Nephron (organoid): ENCODE results near the gene APLP1.

Source experiments
- H3K27ac Mint-ChIP-seq, 3 experiments: 2 replicates each; pipeline ENCODE4 v1.8.0; 2020; ENCODE audit warnings: mixed read lengths in 3 of 3, mild to moderate bottlenecking in 2 of 3, moderate library complexity in 1 of 3
- H3K27me3 Mint-ChIP-seq: 2 replicates; pipeline ENCODE4 v1.8.0; 2021; ENCODE audit warnings: low read depth, mild to moderate bottlenecking, moderate library complexity, mixed read lengths
- H3K36me3 Mint-ChIP-seq: 2 replicates; pipeline ENCODE4 v1.8.0; 2020; ENCODE audit warnings: low read depth, mixed read lengths
- H3K4me1 Mint-ChIP-seq: 2 replicates; pipeline ENCODE4 v1.8.0; 2020; ENCODE audit warnings: mixed read lengths
- H3K4me3 Mint-ChIP-seq, 3 experiments: 2 replicates each; pipeline ENCODE4 v1.8.0; 2020; ENCODE audit warnings: mild to moderate bottlenecking in 3 of 3, mixed read lengths in 3 of 3, moderate library complexity in 2 of 3
- H3K9me3 Mint-ChIP-seq: 2 replicates; pipeline ENCODE4 v1.8.0; 2020; ENCODE audit warnings: mixed read lengths
- CTCF ChIP-seq, 3 experiments: fragments of 200-600 bp; sonication (generic); IDR thresholded peaks; one replicate each; pipeline ENCODE4 v1.5.0; 2021; ENCODE audit warnings: antibody characterized with exemption in 3 of 3; ENCODE audit not compliant: unreplicated experiment in 3 of 3

Gene APLP1

GRCh38 chr19:35851213-35852028 lies 17.0 kb upstream of the APLP1 start:
- peaks cover 33% of the 10 kb centered on the region for H3K4me1 Mint-ChIP-seq
- H3K9me3 Mint-ChIP-seq = no peaks in the 10 kb centered on the region
- peaks cover 51% of the 10 kb centered on the region for H3K27me3 Mint-ChIP-seq
- TF ChIP-seq CTCF (IDR thresholded peaks at IDR 0.05; ENCODE audit: unreplicated experiment in 3 of 3) = peak in 2 of 3 experiments; percentile 26
- H3K27ac Mint-ChIP-seq = peak overlapping the region in 2 of 3 experiments; percentile 12 to 92
- peak overlapping the region; percentile 71 to 88 (median 82) for H3K4me3 Mint-ChIP-seq
- H3K36me3 Mint-ChIP-seq = peaks cover 3% of the 10 kb centered on the region

- no peak for TF ChIP-seq CTCF (IDR thresholded peaks at IDR 0.05; ENCODE audit: unreplicated experiment in 3 of 3)
- Mint-ChIP-seq H3K27me3 (peaks cover 50% of the 10 kb centered on the region), H3K36me3 (peaks cover 3% of the 10 kb centered on the region), H3K9me3 (no peaks in the 10 kb centered on the region), H3K4me3 (peak within 1 kb of the TSS; percentile 71 to 88 (median 82)), H3K4me1 (peaks cover 28% of the 10 kb centered on the region), H3K27ac (peak within 1 kb of the TSS; percentile 12 to 92 (median 83))
Measured at GRCh38 chr19:35852029-35852780, 16.2 kb upstream of the APLP1 start, which contains the start of gene NPHS1. TSS of gene NPHS1 (minus strand) at chr19:35852504. CDS start at chr19:35851837, 667 bp downstream.

- H3K36me3 Mint-ChIP-seq = peaks cover 3% of the 10 kb centered on the region
- no peak for TF ChIP-seq CTCF (IDR thresholded peaks at IDR 0.05; ENCODE audit: unreplicated experiment in 3 of 3)
Measured at GRCh38 chr19:35853038-35853756, 15.2 kb upstream of the APLP1 start.

GRCh38 chr19:35856546-35857149 lies 11.7 kb upstream of the APLP1 start, which contains the start of gene KIRREL2:
TSS of gene KIRREL2 (plus strand) at chr19:35856911. CDS start at chr19:35857120, 209 bp downstream.
- Mint-ChIP-seq H3K4me1 (peaks cover 28% of the 10 kb centered on the region), H3K9me3 (no peaks in the 10 kb centered on the region), H3K36me3 (peaks cover 4% of the 10 kb centered on the region), H3K4me3 (peak within 1 kb of the TSS; percentile 84 to 95 (median 84)), H3K27ac (peak within 1 kb of the TSS in 2 of 3 experiments; percentile 94 to 98), H3K27me3 (peaks cover 69% of the 10 kb centered on the region)
- TF ChIP-seq CTCF (IDR thresholded peaks at IDR 0.05; ENCODE audit: unreplicated experiment in 3 of 3) = no peak

More at GRCh38 chr19:35853038-35853756, 15.2 kb upstream of the APLP1 start:
- no peaks in the 10 kb centered on the region for H3K9me3 Mint-ChIP-seq
- peak overlapping the region; percentile 22 to 88 (median 39) for H3K4me3 Mint-ChIP-seq
- H3K4me1 Mint-ChIP-seq = peaks cover 28% of the 10 kb centered on the region
- H3K27ac Mint-ChIP-seq = peak overlapping the region; percentile 12 to 92 (median 54)
- peaks cover 50% of the 10 kb centered on the region for H3K27me3 Mint-ChIP-seq

- peaks cover 10% of the 10 kb centered on the region for H3K36me3 Mint-ChIP-seq
Measured at GRCh38 chr19:35858311-35858710, 10.1 kb upstream of the APLP1 start.

More at GRCh38 chr19:35858311-35858710, 10.1 kb upstream of the APLP1 start:
- TF ChIP-seq CTCF (IDR thresholded peaks at IDR 0.05; ENCODE audit: unreplicated experiment in 3 of 3) = no peak
- Mint-ChIP-seq H3K9me3 (no peaks in the 10 kb centered on the region), H3K4me1 (peaks cover 17% of the 10 kb centered on the region), H3K4me3 (peak overlapping the region; percentile 69 to 95 (median 84)), H3K27ac (no peak overlapping the region), H3K27me3 (peaks cover 76% of the 10 kb centered on the region)
